K562 (cell line): ENCODE data around the gene NPR1. TPM values are rescaled to one million over a fixed set of nuclear protein-coding genes. Genes with fewer than 3 reads are reported as not detected.
A peak's percentile ranks its signal among the peaks of the same experiment; 100 is the strongest.

ENCODE experiments used
- BRD4 ChIP-seq: fragments of 200-600 bp; sonication (generic); IDR thresholded peaks from 2 replicates; pipeline ENCODE4 v1.6.1; 2017; ENCODE audit warnings: inconsistent platforms
- CBX2 ChIP-seq: fragments of 200-600 bp; sonication (generic); IDR thresholded peaks from one replicate; pipeline ENCODE4 v1.6.1; 2012; ENCODE audit warnings: mild to moderate bottlenecking, low read length, inconsistent platforms; ENCODE audit not compliant: insufficient read depth, poor library complexity, severe bottlenecking
- ELF1 ChIP-seq: fragments of 200-800 bp; sonication (Bioruptor generic); IDR thresholded peaks from 2 replicates; pipeline ENCODE4 v1.6.1; 2016; ENCODE audit warnings: missing genetic modification characterization, missing compliant biosample characterization
- FOXP4 ChIP-seq: sonication (generic); formaldehyde crosslinking; IDR thresholded peaks from 2 replicates; pipeline ENCODE4 v1.8.0; 2022; ENCODE audit warnings: mild to moderate bottlenecking, missing genetic modification reagents, borderline replicate concordance
- HMG20B ChIP-seq: fragments of 250-450 bp; sonication (Bioruptor Pico); IDR thresholded peaks from 2 replicates; pipeline ENCODE4 v1.5.0; 2021; ENCODE audit warnings: mild to moderate bottlenecking
- KDM5B ChIP-seq: fragments of 200-600 bp; sonication (generic); IDR thresholded peaks from 2 replicates; pipeline ENCODE4 v1.6.1; 2012; ENCODE audit warnings: low read depth, mild to moderate bottlenecking, moderate library complexity, low read length, control low read depth, inconsistent platforms; ENCODE audit not compliant: insufficient replicate concordance
- NR3C1 ChIP-seq: sonication (generic); formaldehyde crosslinking; IDR thresholded peaks from 2 replicates; pipeline ENCODE4 v1.8.1; 2022; ENCODE audit warnings: missing genetic modification reagents
- POLR2AphosphoS5 ChIP-seq: IDR thresholded peaks from 2 replicates; pipeline ENCODE4 v1.6.1; 2011; ENCODE audit warnings: mild to moderate bottlenecking, low read depth, low read length, moderate library complexity; ENCODE audit not compliant: control insufficient read depth, insufficient read depth
- POLR3G ChIP-seq: IDR thresholded peaks from 2 replicates; pipeline ENCODE4 v1.6.1; 2011; ENCODE audit not compliant: insufficient read length, insufficient replicate concordance; ENCODE audit errors: extremely low read depth
- RBM14 ChIP-seq: fragments of 200-400 bp; formaldehyde crosslinking; IDR thresholded peaks from 2 replicates; pipeline ENCODE4 v1.6.1; 2018; ENCODE audit warnings: low read depth, mild to moderate bottlenecking, low read length, moderate library complexity, borderline replicate concordance; ENCODE audit not compliant: insufficient read depth
- SMARCA5 ChIP-seq: fragments of 450-650 bp; IDR thresholded peaks from 2 replicates; pipeline ENCODE4 v1.6.1; 2016
- ZBTB12 ChIP-seq: fragments of 250-450 bp; sonication (Bioruptor Pico); IDR thresholded peaks from 2 replicates; pipeline ENCODE4 v1.4.0; 2020
- ZMIZ1 ChIP-seq, 2 experiments: fragments of 150-350 bp in 1 of 2; IDR thresholded peaks; 2 replicates each; pipeline ENCODE4 v1.6.1; 2012 to 2016; ENCODE audit warnings: low read depth in 2 of 2, low read length in 2 of 2, mild to moderate bottlenecking in 1 of 2, moderate library complexity in 1 of 2
- ZNF143 ChIP-seq: sonication (generic); formaldehyde crosslinking; IDR thresholded peaks from 2 replicates; pipeline ENCODE4 v1.9.0; 2022; ENCODE audit warnings: mild to moderate bottlenecking, missing genetic modification reagents
- ZNF584 ChIP-seq: fragments of 200-800 bp; sonication (Bioruptor generic); IDR thresholded peaks from 2 replicates; pipeline ENCODE4 v1.6.1; 2016; ENCODE audit warnings: low read depth, mild to moderate bottlenecking, missing genetic modification characterization, missing compliant biosample characterization
- ZNF639 ChIP-seq, 2 experiments: fragments of 200-800 bp in 1 of 2; sonication (Bioruptor generic) in 1 of 2; sonication (generic) in 1 of 2; formaldehyde crosslinking in 1 of 2; IDR thresholded peaks in 1 of 2; conservative IDR thresholded peaks in 1 of 2; 2 replicates each; pipeline versions ENCODE4 v1.5.0 to v1.6.1; 2016 to 2020; ENCODE audit warnings: missing compliant biosample characterization in 1 of 2, missing genetic modification characterization in 1 of 2, missing genetic modification reagents in 1 of 2
- ZNF77 ChIP-seq: fragments of 250-450 bp; sonication (Bioruptor Pico); IDR thresholded peaks from 2 replicates; pipeline ENCODE4 v1.5.0; 2020
- ZSCAN29 ChIP-seq: fragments of 450-650 bp; IDR thresholded peaks from 2 replicates; pipeline ENCODE4 v1.6.1; 2017
- polyA plus RNA-seq, 8 experiments: library from polyadenylated mRNA; depleted of rRNA in 4 of 8; stranded (reverse) in 5 of 8; unstranded in 3 of 8; fragments of >200 nt; fragmentation: Nextera tagmentation in 2 of 8; fragmentation: Illumina TruSeq in 1 of 8; extraction: Ambion mirVana in 2 of 8; extraction: Trizol in 1 of 8; gene quantifications; 2 replicates each; pipeline versions ENCODE4 v1.2.1 to v1.2.3, GENCODE V29; 2011 to 2014; ENCODE audit warnings: inconsistent platforms in 1 of 8, missing spikeins in 1 of 8
- total RNA-seq, 7 experiments: library from RNA; depleted of rRNA in 6 of 7; stranded (reverse); fragments of >200 nt in 6 of 7; fragmentation: Illumina TruSeq in 2 of 7; extraction: Trizol in 2 of 7; gene quantifications; 2 replicates each; pipeline versions ENCODE4 v1.2.1 to v1.2.3, GENCODE V29; 2011 to 2021; ENCODE audit warnings: low replicate concordance in 1 of 7

NPR1 gene
- total and polyA plus RNA-seq, 9 of the 15 experiments (the other 6 are each of a cell fraction or from before 2014, with no cell fraction given), result 0.05 to 0.16 (median 0.06) TPM; not detected in 6

GRCh38 chr1:153633754-153634665, 44.5 kb upstream of the NPR1 start, which contains the start of gene CHTOP (continued):
- TF ChIP-seq RBM14, result peak; percentile 98; the same call in 1 of the 2 replicates
- 0 out of 2 replicates have a peak, but pooled peaks have one; percentile 57 for TF ChIP-seq SMARCA5
- no peak for TF ChIP-seq ZNF584 (CRISPR knock-in tag)
- peak; percentile 86 for TF ChIP-seq KDM5B
- no peak for TF ChIP-seq NR3C1 (CRISPR knock-in tag)
- peak; percentile 74 for TF ChIP-seq ZBTB12 (CRISPR knock-in tag)
- TF ChIP-seq POLR3G, result no peak
- peak; percentile 100 for TF ChIP-seq BRD4
- no peak for TF ChIP-seq HMG20B (CRISPR knock-in tag)
- TF ChIP-seq ZNF639 (CRISPR knock-in tag; conservative IDR thresholded peaks at IDR 0.05 in 1 of 2, IDR thresholded peaks at IDR 0.05 in 1 of 2), result peak in 1 of 2 experiments; percentile 94; a peak in 2 of 4 replicates
- TF ChIP-seq POLR2AphosphoS5, result peak; percentile 87
- TF ChIP-seq ZNF77 (CRISPR knock-in tag), result no peak
- no peak for TF ChIP-seq ZNF143 (CRISPR knock-in tag)
- TF ChIP-seq FOXP4 (CRISPR knock-in tag), result peak; percentile 69; the same call in 1 of the 2 replicates
- TF ChIP-seq ZMIZ1 (IDR thresholded peaks at IDR 0.05; ENCODE audit: low read depth in 2 of 2, low read length in 2 of 2), result no peak; a peak in 1 of 4 replicates
- TF ChIP-seq ZSCAN29, result no peak
- TF ChIP-seq CBX2, result no peak
- peak; percentile 49; the same call in 1 of the 2 replicates for TF ChIP-seq ELF1 (tag)
